C4-2B (cell line): ENCODE results near the gene FOXL3.
"Not testable (repeated sequence)": the region's sequence is repeated elsewhere in the genome, so short reads cannot be mapped to it uniquely, and the experiment has no call there.

Experiments used
- H3K27ac ChIP-seq: fragments of 450-650 bp; 2 replicates; pipeline ENCODE4 v1.5.1; 2017
- CTCF ChIP-seq: fragments of 450-650 bp; conservative IDR thresholded peaks from 2 replicates; pipeline ENCODE4 v1.5.1; 2017; ENCODE audit warnings: mild to moderate bottlenecking
- ZFX ChIP-seq: fragments of 450-650 bp; IDR thresholded peaks from 2 replicates; pipeline ENCODE4 v1.6.1; 2017

The FOXL3 gene

GRCh38 chr7:260441-261281, 29.3 kb upstream of the FOXL3 start:
- no peak overlapping the region for H3K27ac ChIP-seq
- no peak for TF ChIP-seq CTCF
- TF ChIP-seq ZFX, result no peak

- TF ChIP-seq CTCF (no peak), ZFX (no peak)
These were observed 28.4 kb upstream of the FOXL3 start for GRCh38 chr7:261341-262250.

GRCh38 chr7:262251-262572, 27.8 kb upstream of the FOXL3 start:
- TF ChIP-seq ZFX (no peak), CTCF (no peak)
- H3K27ac ChIP-seq, result no peak overlapping the region

More at GRCh38 chr7:261341-262250, 28.4 kb upstream of the FOXL3 start:
- H3K27ac ChIP-seq, result no peak overlapping the region

GRCh38 chr7:262631-263311, 27.2 kb upstream of the FOXL3 start:
- not testable (repeated sequence) for H3K27ac ChIP-seq

GRCh38 chr7:263483-264351, 26.3 kb upstream of the FOXL3 start:
- TF ChIP-seq CTCF, result peak; percentile 21
- H3K27ac ChIP-seq, result not testable (repeated sequence)

- no peak for TF ChIP-seq ZFX
- no peak for TF ChIP-seq CTCF
- H3K27ac ChIP-seq, result no peak overlapping the region
These were observed 25.3 kb upstream of the FOXL3 start for GRCh38 chr7:264541-265191.
